Suppressor macrophage treated with lipopolysaccharide for 4 hours (primary cell): ENCODE measurements around the gene EME2.
A peak's percentile ranks its signal among the peaks of the same experiment; 100 is the strongest.
"Not testable (repeated sequence)": the region's sequence is repeated elsewhere in the genome, so short reads cannot be mapped to it uniquely, and the experiment has no call there.

Experiments
- DNase-seq: peaks from one replicate; pipeline ENCODE4 v3.0.0-alpha.2; 2020

The EME2 gene, protein sequence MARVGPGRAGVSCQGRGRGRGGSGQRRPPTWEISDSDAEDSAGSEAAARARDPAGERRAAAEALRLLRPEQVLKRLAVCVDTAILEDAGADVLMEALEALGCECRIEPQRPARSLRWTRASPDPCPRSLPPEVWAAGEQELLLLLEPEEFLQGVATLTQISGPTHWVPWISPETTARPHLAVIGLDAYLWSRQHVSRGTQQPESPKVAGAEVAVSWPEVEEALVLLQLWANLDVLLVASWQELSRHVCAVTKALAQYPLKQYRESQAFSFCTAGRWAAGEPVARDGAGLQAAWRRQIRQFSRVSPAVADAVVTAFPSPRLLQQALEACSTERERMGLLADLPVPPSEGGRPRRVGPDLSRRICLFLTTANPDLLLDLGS

DNA sequence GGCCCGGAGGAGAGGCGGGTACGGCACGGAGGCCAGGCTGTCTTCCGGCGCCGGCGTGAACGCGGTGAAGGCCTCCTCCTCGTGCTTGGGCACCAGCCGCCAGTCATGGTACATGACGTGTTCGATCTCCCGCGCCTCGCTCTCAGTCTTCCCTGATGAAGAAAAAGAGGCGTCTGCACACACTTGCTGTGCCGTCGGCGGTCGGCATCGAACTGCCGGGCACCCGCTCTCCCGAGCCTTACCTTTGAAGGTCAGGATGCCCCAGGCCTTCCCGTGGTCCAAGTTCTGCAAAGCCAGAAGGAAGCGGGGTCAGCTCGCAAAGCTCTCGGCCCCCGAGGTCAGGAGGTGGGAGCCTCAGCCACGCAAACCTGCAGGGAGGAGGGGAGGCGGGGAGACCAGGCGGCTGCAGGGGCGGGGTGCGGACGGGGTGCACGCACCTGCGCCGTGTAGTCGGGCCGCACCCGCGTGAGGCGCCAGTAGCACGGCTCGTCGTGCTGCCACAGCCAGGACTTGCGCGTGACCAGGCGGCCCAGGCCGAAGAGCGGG, at the start of gene EME2:
Gene EME2 (plus strand): TSS at position 449 of the 546 bp plus-strand sequence. CDS start 418 bp downstream, outside the sequence.
- DNase-seq = peak; percentile 19

DNA sequence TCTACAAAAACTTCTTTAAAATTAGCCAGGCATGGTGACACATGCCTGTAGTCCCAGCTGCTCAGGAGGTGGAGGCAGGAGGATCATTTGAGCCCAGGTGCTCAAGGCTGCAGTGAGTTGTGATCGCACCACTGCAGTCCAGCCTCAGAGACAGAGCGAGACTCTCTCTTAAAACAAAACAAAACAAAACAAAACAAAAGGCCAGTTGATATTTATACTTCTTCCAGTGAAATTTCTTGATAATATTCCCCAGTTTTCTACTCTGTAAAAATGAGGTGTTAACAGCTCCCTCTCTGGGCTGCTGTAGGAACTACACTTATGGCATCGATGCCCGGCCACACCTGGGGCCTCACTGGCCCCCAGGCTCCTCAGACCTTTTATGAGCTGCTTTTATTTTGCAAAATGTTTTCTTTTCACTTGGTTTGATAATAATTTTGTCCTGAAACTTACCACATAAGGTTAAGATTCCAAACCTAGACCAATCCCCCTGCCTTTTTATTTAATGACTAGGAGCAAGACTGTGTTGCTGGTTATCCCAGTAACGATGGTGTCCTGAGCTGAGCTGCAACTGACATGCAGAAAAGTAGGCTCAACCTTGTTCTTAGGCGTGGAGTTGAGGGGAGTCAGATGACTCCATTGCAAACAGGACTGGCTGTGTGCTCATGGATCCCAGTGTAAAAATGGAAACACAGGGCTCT, 49.0 kb upstream of the EME2 start:
- DNase-seq = peak; percentile 58

DNA sequence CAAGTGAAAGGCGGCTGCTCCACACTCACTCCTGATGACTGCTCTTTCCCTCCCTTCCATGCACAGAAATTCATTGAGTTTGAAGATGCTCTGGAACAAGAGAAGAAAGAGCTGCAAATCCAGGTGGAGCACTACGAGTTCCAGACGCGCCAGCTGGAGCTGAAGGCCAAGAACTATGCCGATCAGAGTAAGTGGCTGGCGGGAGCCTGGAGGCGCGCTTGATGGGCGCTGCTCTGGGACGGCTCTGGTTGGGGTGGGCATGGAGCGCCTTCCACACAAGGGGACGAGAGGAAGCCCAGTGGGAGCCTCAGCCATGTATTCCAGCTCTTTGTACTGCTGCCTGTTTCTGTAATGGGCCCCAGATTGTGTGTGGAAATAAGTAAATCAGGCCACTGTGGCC, 48.1 kb upstream of the EME2 start:
- DNase-seq = no peak

DNA sequence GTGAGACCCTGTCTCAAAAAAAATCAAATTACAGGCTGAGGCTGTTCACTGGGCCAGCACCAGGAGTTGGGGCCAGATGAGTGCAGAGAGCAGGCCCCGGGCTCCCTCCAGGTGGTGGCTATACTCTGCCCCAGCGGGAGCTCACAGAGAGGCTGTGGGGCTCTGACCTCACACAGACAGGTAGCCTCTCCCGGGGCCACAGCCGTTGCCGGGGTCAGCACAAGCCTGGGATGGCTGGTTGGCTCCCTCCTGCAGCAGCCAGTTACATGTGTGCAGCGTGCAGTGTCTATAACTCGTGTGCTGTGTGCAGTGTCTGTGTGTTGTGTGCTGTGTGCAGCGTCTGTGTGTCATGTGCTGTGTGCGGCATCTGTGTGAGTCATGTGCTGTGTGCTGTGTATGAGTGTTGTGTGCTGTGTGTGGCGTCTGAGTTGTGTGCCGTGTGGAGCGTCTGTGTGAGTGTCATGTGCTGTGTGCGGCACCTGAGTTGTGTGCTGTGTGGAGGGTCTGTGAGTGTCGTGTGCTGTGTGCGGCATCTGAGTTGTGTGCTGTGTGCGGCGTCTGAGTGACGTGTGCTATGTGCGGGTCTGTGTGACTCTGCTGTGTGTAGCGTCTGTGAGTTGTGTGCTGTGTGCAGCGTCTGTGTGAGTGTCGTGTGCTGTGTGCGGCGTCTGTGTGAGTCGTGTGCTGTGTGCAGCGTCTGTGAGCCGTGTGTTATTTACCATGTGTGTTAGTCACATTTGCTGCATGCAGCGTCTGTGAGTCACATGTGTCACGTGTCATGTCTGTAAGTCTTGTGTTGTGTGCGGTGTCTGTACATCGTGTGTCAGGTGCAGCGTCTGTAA, 45.7 kb upstream of the EME2 start:
- DNase-seq = no peak

DNA sequence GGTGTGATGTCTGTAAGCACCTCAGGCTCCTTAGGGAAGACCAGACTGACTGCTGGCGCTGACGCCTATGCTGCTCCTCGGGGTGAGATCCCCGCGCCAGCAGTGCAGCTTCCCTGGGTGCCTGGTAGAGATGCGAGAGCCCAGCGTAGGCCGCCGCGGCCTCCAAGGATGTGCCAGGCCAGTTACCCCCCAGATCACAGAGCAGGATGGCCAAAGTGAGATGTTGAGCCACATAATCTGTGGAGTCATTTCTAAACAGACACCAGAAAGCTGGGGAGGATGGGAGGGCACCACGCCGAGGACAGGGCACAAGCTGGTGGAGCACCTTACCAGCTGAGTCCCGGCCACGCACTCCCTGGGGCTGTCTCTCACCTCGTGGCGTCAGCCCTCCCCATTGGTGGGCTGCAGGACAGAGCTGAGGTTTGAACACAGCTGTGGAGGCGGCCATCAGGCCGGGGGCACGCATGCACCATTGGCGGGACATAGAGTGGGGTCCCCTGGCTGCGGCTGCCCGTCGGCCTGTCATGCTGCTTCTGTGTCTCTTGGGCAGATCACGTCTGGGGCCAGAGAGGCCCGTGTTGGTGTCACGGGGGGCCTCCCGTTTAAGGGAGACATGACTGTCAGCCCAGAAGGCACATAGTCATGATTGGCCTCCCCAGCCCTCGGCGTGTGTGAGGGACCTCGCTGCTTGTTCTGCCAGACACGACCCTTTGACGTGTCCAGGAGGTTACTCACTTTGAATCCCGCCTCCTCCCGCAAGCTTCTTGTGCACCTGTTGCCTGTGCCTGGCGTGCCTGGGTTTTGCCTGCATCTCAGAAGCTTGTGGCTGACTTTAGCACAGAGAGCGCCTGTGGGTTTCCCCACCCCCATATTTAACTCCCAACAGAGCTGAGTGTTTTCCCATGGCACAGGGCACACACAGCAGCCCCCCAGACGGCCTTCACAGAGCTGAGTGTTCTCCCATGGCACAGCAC, 44.7 kb upstream of the EME2 start:
- no peak for DNase-seq

DNA sequence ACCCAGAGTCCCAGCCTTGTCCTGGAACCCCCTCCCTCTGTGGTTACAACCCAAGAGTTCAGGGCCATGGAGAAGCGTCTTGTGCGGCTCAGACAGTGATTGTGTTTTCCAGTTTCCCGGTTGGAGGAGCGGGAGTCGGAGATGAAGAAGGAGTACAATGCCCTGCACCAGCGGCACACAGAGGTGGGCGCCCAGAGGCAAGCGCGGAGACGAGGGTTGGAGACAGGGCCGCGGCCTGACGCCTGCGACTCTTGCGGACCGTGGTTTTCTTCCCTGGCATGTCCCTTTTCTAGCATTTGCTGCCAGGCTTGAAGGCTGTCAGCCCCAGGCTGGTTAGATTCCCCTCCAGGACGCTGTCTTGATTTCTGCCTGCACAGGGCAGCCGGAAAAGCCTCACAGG, 43.6 kb upstream of the EME2 start:
- DNase-seq = no peak

DNA sequence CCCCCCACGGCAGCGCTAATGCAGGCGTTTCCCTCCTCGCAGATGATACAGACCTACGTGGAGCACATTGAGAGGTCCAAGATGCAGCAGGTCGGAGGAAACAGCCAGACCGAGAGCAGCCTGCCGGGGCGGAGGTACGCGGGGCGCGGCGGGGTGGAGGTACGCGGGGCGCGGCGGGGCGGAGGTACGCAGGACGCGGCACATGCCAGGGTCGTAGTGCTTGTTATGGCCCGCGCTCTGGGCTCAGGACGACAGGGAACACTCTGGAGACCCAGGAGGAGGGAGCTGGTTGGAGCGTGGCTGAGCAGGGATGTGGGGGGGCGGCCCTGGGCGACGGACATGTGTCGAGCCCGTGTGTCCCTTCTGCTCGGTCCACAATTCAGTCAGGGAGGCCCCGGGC, 43.2 kb upstream of the EME2 start:
- no peak for DNase-seq

DNA sequence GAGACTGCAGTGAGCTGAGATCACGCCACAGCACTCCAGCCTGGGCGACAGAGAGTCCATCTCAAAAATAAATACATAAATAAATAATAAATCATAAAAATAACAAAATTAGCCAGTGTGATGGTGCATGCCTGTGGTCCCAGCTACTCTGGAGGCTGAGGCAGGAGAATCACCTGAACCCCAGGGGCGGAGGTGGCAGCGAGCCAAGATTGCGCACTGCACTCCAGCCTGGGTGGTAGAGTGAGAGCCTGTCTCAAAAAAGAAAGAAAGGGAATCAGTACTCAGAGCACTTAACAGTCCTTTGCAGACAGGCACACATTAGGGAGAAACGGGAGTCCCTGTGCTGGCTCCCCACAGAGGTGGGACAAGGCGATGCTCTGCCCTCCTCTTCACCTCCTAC, 41.5 kb upstream of the EME2 start:
- no peak for DNase-seq

DNA sequence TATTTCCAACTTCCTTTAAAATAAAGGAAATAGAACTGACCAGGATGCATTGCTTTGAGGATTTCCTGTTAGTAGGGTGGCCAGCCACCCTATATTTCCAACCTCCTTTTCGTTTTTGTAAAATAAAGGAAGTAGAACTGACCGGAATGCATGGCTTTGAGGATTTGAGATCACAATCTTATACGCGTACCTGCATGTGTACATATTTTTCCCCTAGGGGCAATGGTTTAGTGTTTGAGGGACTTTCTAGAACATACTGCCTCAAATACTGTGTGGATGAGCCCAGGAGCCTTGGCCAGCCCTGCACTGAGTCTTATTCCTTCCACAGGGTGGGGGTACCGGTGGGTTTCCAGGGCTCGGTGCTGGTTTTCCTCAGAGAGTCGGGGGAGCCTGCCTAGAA, 41.0 kb upstream of the EME2 start:
- DNase-seq = no peak

DNA sequence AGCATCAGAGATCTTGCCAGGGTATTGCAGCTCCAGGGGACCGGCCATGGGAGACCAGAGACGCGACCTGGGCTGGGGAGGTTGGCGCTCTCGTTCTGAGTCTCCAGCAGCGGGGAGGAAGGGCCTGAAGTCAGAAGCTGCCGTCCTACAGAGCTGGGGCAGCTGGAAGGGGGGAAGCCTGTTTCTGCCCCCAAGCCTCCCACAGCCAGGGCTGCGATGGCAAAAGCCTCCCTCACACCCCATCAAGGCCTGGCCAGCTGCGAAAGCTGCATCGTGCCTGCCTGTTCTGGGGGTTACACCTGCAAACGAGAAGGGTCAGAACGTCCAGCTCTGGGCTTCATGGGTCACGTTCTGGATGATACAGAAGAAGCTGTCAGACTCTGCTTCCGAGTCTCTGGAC, 40.5 kb upstream of the EME2 start:
- DNase-seq = no peak

DNA sequence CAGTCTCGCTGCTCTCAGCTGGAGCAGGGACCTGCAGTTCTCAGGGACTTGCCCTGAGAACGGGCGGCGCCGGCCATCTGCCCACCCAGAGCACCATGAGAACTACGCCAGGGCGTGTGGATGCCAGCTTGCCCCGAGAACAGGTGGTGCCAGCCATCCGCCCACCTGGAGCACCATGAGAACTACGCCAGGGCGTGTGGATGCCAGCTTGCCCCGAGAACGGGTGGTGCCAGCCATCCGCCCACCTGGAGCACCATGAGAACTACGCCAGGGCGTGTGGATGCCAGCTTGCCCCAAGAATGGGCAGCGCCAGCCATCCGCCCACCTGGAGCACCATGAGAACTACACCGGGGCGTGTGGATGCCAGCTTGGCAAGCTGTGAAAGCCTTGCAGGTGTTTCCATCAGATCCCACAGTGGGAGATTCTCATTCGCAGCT, 40.0 kb upstream of the EME2 start:
- not testable (repeated sequence) for DNase-seq

DNA sequence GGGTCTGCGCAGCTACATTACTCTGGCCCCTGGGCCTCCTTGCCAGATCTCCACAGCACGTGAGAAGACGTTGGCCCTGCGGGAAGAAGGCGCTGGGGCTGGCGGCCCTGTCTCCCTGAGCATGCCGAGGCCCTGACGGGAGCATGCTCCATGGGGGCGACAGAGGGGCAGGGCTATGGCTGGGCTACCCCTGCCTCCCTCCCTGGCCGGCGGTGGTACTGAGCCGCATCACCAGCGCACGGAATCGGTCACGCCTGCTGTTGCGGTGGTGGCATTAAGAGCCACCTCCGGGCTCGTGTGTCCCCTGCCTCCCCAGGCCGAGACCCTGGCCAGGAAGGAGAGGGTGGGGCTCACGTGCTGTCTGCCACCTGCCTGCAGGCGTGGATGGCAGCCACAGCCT, 38.5 kb upstream of the EME2 start:
- no peak for DNase-seq

DNA sequence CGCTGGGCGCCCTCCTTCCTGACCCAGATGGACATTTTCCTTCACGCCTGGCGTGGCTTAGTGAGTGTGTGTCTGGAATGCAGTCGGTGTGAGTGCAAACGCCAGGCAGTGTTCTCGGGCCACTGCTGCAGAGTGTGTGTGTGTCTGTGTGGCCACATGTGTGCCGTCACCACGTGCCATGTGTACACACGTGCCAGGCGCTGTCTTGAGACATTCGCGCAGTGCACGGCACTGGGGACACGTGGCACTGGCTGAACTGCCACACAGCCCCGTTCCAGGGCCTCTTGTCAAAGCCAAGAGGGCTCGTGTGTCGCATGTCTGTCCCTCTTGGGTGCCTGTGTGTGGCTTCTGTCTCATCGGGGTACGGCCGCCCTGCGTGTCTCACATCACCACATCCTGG, 37.8 kb upstream of the EME2 start:
- DNase-seq = no peak

DNA sequence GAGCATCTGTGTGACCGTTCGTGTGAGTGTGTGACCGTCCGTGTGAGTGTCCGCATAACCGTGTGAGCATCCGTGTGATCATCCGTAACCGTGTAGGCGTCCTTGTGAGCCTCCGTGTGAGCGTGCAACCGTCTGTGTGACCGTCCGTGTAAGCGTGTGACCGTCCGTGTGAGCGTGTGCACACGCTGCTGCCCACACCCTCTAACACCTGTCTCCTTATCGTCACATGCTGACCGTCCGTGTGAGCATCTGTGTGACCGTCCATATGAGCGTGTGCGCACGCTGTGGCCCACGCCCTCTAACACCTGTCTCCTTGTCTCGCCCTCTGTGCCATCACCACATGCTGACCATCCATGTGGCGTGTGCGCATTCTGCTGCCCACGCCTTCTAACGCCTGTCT, 32.4 kb upstream of the EME2 start:
- no peak for DNase-seq

DNA sequence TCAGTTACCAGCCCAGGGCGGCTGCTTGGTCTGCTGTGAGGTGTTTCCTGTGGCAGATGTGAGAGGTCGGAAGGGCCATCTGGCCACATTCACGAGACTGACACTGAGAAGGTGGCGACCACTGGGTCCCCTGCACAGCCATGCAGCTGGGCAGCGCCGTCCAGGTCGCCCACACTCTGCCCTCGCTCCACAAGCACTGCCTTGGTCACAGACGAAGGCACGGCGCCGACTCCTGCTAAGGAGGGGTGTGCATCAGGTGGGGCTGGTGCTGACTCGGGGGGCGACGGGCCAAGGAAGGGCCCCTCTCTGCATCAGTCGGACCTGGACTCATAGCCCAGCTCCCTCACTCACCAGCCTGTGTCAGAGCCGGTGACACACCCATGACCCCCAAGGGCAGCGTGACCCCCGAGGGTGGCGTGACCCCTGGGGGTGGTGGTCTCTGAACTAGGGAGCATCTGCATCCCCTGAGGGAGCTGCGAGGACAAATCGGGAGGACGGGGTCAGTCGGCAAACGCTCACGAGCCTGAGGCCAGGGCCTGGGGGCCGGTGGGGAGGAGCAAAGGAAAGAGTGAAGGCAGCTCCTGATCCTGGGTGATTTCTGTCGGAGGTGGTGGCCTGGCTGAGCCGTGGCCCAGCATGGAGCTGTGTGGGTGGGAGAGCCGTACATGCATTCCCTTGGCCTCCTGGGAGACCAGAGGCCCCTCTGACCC, 31.7 kb upstream of the EME2 start:
- no peak for DNase-seq

DNA sequence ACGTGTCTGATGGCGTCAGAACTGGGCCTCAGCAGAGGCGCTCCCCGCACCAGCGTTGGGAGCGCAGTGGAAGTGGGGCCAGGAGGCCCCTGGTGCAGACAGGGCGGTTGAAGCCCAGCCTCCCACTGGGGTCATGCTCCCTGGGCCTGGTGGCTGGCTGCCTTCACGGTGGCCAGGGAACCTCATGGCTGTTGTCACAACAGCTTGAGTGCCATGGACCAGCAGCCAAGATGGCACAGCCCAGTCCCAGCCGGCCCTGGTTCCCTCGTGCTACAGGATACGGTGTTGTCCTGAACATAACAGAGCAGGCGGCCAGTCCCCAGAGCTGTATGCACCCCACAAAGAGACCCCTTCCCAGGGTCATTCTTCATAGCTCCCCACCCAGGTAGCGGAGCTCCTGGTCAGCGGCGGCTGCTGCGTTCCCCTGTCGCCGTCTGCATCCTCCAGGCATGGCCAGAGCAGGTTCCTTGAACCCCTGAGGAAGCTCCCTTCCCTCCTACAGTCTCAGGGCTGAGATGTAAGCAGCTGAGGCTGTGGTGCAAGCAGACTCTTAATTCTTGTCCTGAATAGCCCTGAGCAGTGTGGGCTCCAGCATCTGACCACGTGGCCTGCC, 31.0 kb upstream of the EME2 start:
- DNase-seq = no peak

DNA sequence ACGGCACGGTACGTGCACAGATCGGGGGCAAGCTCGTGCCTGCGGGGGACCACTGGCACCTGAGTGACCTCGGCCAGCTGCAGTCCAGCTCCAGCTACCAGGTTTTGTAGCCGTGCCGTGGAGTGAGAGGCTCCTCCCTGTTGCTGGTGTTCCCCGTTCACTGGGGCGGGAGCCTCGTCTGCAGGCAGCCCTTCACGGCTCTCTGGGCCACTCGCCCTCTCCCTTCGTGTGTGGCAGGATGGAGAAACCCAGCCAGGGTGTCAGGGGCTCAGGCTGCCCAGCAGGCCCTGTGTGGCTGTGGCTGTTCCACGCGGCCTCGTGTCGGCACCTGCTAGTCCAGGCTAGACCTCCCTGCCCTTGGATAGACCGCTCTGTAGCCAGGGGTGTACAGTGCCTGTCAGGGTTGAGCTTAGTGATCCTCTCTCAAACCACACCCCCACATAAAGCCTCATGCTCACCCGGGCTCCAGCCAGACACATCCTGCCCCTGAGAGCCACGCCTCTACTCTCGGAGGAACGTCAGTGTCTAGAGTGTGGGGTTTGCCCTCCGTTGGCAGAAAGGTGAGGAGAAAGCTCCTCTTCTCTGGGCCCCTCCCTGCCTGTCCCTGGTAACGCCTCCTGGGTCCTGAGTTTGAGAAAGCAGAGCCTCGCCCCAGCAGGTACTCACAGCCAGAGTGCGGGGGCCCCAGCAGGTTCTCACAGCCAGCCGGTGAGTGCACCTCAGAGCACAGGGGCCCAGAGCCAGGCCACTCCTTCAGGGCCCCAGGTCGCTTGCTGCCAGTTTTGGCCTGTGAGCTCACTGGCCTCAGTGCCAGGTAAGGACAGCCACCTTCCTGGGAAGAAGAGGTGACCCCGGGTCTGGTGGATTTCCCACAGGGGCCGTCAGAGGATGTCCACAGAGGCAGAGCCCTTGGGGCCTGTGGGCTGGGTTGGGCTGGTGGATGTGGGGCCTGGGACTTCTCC, 29.0 kb upstream of the EME2 start:
- DNase-seq = no peak

DNA sequence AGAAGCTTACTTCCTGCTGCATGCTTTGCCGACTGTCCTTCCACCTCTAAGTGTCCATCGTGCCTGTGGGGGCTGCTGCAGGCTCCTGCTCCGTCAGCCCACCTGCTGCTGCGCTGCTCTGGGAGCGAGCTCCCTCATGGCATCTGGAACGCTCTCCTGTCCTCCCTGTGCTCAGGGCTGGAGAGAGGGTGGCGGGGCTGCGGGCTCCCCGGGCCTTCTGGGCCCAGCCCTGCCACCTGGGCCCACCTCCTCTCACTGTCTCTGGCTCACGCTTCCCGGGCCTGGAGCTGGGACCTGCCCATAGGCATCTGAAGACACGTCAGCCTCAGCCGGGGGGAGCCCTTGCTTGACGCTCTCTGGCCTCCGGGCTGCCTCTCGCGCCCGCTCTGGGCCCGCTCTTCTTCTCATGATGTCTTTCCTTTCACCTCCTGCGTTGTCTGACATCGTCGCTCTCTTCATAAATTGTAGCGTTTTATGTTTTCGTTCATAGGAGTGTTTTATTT, 28.2 kb upstream of the EME2 start:
- no peak for DNase-seq

DNA sequence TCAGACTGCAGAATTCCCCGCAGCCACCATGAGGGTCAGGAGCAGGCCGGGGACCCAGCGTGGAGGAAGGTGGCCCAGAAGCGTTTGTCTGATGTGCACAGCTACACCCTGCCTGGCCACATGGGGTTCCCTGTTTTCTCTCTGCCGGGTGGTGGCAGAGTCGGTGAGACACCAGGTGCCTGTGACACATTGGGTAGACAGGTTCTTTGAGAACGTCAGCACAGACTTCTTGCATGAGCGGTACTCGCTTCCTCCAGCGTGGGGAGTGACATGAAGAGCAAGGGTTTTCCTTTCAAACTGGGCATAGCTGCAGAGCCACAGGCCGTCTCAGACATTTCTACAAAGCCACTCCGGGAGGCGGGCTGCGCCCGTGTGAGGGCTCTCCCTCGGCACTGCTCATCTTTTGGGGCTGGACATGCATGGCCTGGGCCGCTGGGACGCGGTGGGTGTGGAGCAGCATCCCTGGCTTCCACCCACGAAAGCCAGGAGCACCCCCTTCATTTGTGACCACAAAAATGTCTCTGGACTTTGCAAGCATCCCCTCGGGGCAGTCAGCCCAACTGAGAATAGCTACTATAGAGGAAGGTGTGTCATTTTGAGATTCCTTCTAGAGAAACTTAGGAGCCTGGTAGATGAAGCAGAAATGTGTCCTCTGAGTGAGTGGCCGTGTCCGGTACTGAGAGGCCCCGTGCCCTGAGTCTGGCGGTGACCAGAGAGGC, 27.3 kb upstream of the EME2 start:
- no peak for DNase-seq
